ENCODE measurements around the gene ALG8.

ALG8 gene

GRCh38 chr11:78158987-78159652 is 19.7 kb upstream of the ALG8 start:
- no peak for DNase-seq (ENCODE audit: low read depth)

DNA sequence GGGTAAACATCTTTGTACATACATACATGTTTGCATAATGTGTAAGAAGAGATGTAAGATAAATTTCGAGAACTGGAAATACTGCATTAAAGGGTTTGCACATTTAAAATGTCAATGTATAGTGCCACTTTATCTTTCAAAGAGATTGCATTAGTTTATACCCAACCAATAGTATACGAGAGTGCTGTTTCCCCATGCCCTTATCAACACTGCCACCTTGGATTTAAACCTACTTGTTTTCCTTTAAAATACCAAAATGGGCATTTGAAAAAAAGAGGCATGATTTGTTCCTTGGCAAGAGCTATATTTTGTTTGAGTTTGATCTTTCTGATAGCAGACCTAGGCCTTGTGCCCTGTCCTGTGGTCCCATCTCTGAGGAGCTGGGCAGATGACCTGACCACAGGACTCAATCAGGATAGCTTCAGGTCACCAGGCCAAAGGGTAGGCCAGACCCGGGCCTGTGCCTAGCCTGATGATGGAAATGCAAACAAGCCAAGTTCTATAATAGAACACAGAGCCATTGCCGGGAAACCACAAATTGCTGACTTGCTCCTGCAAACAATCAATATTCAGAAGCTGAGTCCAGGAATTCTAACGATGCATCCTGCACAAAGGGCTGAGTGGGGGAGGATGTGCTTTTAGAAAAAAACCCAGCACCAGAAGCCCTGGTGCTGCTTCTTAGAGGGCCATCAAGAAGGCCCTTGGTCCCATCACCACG is 16.9 kb upstream of the ALG8 start:
- no peak for DNase-seq (ENCODE audit: low read depth)

- DNase-seq (ENCODE audit: low read depth), result no peak
Observed at GRCh38 chr11:78151804-78152203, 12.4 kb upstream of the ALG8 start.

GRCh38 chr11:78150754-78151153 is 11.3 kb upstream of the ALG8 start:
- DNase-seq (ENCODE audit: low read depth), result no peak

DNA sequence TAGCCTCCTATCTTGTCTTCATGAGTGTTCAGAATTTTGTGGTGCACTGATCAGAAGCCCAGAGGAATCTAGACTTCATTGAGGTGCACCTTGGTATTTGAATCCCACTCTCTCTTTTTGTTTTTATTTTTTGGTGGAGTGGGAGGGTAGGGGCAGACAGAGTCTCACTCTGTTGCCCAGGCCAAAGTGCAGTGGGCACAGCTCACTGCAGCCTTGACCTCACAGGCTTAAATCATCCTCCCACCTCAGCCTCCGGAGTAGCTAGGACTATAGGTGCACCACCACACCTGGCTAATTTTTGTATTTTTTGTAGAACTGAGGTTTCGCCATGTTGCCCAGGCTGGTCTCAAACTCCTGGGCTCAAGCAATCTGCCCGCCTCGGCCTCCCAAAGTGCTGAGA is 10.9 kb upstream of the ALG8 start:
- DNase-seq (ENCODE audit: low read depth), result no peak

DNA sequence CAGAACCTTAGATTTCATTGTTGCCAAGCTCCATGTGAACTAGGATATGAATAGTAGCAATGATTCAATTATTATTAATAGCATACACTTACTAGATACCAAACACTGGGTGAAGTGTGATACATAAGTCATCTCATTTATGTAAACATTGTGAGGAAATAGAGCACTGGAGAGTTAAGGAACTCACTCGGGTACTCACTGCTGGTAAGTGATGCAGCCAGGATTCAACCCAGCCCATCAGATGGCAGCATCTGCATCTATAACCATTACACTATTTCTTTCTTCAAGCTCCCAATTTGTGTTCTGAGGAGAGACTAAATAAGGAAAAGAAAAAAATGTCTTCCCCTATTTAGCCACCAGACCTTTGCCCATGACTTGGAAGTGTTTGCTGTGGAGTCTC is 10.2 kb upstream of the ALG8 start:
- no peak for DNase-seq (ENCODE audit: low read depth)

- no peak for DNase-seq (ENCODE audit: low read depth)
Observed at GRCh38 chr11:78147807-78148206, 8.4 kb upstream of the ALG8 start.

DNA sequence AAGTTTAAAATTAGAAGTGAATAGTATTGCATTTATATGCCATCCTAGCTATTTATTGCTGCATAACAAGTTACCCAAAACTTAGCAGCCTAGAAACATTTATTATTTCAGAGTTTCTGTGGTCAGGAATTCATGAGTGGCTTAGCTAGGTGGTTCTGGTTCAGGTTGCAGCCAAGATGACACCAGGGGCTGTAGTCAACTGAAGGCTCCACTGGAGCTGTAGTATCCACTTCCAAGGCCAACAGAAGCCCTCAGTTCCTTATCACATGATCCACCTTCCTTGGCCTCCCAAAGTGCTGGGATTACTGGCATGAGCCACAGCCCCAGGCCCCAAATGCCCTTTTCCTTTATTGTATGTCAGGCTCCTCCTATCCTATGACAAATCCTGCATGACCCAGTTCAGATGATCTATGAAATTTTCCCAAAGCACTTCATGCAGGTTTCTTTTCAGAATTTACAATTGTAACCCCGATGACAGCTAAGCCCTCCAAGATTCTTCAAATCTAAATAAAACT is 6.1 kb upstream of the ALG8 start:
- no peak for DNase-seq (ENCODE audit: low read depth)

- DNase-seq (ENCODE audit: low read depth), result no peak
Observed at GRCh38 chr11:78140392-78141077, 1.1 kb upstream of the ALG8 start.

DNA sequence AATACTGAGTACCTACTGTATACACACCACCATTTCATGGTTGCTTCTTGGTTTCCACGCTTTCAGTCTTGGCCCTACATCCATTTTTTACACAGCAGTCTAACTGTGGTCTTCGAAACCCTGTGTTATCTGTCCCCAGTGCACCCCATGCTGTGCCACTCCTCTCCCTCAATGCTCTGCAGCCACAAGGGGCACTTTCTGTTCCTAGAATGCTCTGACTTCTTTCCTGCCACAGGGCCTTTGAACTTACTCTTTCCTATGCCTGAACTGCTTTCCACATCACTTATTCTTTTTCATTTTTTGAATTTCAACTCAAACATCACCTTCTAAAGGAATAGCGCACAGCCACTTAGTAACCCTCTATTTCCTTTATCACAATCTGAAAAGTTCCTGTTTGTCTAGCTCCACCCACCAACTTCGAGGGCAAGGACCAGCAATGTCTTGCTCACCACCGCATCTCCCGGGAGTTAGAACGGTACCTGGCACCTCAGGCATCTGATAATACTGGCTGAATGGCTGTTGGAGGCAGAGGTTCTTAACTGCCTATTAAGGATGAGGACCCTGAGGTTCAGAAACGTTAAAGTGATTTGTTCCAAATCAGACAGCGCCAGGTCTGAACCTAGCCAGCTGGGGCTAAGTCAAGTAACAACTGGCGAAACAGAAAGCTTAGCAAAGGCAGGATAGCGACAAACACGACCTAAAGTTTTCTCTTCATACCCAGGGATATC is 568 bp downstream of the ALG8 start:
- DNase-seq (ENCODE audit: low read depth), result no peak

DNA sequence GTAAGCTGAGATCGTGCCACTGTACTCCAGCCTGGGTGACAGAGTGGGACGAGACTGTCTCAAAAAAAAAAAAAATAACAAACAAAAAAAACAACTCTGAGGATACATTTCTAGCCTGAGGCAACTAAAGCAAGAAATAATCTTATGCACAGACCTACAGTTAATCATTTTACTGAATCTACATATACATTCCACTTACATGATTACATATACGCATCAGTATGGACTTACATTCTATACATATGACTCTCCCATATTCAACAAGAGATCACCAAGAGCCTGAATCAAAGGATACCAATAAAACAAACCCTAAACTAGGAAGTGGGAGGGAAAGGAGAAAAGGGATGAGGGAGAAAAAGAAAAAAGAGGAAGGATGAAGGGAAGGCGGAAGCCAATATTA is 1.1 kb downstream of the ALG8 start:
- no peak for DNase-seq (ENCODE audit: low read depth)

- DNase-seq (ENCODE audit: low read depth), result no peak
Observed at GRCh38 chr11:78132475-78132874, 7.0 kb downstream of the ALG8 start.

GRCh38 chr11:78131956-78132355 is 7.5 kb downstream of the ALG8 start:
- no peak for DNase-seq (ENCODE audit: low read depth)

GRCh38 chr11:78127403-78127802 is 12.0 kb downstream of the ALG8 start:
- no peak for DNase-seq (ENCODE audit: low read depth)

DNA sequence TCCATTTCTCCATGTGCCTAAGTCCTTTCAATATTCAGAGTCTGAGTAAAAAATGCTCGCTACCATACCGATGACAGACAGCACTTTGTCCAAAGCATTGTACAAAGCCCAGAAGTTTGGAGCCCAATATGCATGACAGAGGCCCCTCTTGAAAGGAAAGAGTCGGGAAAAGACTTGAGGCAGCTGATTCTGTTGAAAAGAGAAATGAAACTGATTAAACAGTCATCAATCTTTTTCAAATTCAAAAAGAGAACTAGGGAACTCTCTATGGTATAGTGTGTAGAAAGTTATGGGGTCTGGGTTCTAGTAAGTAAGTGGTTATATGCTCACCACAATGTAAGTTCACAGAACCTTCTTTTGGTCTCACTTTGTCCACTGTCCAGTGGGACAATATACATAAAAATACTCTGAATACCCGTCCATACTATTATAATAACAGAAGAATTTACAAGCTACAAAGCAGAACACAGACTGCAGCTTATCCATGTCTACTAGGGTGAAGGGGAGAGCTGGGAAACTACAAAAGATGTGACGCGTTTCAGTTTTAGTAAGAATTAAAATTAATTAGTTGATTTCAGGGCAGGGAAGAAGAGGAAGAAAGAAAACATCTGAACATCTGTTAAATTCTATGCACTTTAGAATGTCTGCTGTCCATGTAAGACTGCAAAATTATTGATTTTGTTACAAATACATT is 26.7 kb downstream of the ALG8 start:
- no peak for DNase-seq (ENCODE audit: low read depth)

GRCh38 chr11:78111298-78111697 is 28.1 kb downstream of the ALG8 start:
- no peak for DNase-seq (ENCODE audit: low read depth)

DNA sequence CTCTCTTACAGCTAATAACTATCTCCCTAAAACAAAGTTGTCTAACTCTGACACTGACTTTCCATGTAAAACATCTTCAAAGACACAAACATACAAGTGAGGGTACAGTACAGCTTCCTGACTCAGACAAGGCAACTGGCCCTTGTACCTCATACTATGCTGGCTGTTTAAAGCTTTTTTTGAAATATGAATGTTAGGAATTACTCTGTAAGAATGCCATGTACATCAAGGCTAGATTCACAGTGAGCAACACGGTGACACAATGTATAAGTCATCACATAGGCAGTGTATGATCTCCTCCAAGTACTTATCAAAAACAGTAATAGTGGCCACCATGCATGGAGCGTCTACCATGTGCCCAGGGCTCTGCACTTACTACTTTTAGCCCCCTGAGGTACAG is 28.6 kb downstream of the ALG8 start:
- no peak for DNase-seq (ENCODE audit: low read depth)

DNA sequence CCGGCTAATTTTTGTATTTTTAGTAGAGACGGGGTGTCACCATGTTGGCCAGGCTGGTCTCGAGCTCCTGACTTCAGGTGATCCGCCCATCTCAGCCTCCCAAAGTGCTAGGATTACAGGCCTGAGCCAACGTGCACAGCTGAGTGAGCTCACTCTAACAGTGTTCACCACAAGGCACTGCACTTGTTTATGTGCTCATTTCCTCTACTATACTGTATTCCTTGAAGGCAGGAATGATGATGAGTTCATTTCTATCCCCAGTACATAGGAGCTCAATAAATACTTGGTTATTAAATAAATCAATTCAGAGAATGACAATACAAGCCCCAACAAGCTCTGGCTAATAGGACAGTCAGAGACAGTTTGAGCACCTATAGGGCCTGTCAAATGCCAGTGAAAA is 29.1 kb downstream of the ALG8 start:
- no peak for DNase-seq (ENCODE audit: low read depth)

DNA sequence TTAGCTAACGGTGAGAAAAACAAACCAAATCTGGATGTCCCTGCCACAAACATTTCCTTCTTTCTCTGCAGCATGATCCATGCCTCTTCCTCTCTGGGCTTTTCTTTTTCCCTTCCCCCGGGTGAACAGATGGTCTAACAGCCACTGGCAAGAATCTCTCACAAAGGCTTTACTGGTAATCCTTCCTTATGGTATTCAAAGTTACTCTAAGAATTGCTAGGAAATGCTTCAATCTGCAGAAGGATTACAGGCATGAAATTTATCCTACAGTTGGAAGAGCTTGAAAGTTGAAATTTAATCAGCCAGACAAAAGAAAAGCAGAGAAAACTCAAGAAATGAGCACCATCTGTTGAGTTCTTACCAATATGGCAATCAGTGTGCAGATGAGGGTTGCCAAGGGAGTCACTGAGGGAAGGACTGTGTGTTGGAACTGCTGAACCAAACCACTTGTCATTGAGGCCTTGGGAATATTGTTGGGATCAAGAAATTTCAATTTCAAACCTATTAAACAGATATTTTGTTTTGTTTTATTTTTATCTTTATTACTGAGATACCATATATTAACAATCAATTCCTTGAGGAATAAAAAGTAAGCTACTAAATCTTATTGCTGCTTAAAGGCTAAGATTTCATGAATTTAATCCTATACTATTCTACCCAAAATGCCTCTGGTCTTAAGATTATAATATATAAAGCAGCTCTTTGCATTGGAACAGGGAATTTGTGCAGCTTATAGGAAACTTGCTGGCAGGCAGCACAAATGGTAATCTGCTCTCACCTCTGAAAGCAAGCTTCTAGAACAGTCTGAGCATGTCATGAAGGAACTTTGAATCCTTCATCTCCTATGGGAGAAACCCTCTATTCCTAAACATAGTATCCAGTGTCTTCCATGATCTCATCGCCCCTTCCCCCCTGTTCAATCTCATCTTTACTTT is 30.1 kb downstream of the ALG8 start:
- DNase-seq (ENCODE audit: low read depth), result no peak

GRCh38 chr11:78100676-78101472 is 38.6 kb downstream of the ALG8 start:
- DNase-seq (ENCODE audit: low read depth), result no peak

Data from T-helper 22 cell (primary cell).